ENCODE data around the gene NET1.

The NET1 gene

DNA sequence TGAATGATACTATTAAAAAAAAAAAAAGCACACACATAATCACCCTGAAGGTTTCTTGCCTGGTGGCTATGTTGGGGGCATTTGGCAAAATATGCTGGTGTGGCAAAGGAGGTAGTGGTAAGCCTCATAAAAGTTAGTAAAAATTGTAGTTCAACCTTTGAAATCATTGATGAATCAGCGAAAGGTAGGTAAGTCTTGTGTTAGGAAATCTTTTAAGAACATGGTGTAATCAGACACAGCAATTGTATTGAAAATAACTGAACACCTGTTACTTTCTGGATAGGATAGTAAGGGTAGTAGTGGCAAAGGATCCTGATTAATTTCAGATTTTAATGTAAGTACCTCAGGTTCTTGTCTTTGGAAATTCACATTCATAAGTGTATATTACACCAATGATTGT lies 46.1 kb downstream of the NET1 start:
- Histone ChIP-seq H3K79me2 (ENCODE audit: insufficient read depth, low read length) (no peaks in the 10 kb centered on the region), H3K27me3 (ENCODE audit: insufficient read depth, low read length) (no peaks in the 10 kb centered on the region), H3K27ac (ENCODE audit: low read depth, low read length, poor library complexity, severe bottlenecking) (no peak overlapping the region), H2AFZ (ENCODE audit: low read length) (no peak overlapping the region), H3K9me2 (ENCODE audit: low read depth, low read length) (no peaks in the 10 kb centered on the region), H3K9me3 (ENCODE audit: low read length) (no peaks in the 10 kb centered on the region), H3K36me3 (ENCODE audit: insufficient read depth, low read length) (peaks cover 72% of the 10 kb centered on the region), H4K20me1 (ENCODE audit: insufficient read depth, low read length) (no peaks in the 10 kb centered on the region), H3F3A (ENCODE audit: insufficient read depth, low read length) (no peaks in the 10 kb centered on the region), H3K9ac (ENCODE audit: low read length) (no peak overlapping the region), H3K4me2 (ENCODE audit: low read length) (no peak overlapping the region), H3K4me3 (ENCODE audit: low read depth, low read length, poor library complexity, severe bottlenecking) (no peak overlapping the region), H3K4me1 (ENCODE audit: insufficient read depth, low read length, severe bottlenecking) (no peaks in the 10 kb centered on the region)
- TF ChIP-seq, protein P1, sequence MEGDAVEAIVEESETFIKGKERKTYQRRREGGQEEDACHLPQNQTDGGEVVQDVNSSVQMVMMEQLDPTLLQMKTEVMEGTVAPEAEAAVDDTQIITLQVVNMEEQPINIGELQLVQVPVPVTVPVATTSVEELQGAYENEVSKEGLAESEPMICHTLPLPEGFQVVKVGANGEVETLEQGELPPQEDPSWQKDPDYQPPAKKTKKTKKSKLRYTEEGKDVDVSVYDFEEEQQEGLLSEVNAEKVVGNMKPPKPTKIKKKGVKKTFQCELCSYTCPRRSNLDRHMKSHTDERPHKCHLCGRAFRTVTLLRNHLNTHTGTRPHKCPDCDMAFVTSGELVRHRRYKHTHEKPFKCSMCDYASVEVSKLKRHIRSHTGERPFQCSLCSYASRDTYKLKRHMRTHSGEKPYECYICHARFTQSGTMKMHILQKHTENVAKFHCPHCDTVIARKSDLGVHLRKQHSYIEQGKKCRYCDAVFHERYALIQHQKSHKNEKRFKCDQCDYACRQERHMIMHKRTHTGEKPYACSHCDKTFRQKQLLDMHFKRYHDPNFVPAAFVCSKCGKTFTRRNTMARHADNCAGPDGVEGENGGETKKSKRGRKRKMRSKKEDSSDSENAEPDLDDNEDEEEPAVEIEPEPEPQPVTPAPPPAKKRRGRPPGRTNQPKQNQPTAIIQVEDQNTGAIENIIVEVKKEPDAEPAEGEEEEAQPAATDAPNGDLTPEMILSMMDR (IDR thresholded peaks at IDR 0.05; ENCODE audit: low read length): no peak

DNA sequence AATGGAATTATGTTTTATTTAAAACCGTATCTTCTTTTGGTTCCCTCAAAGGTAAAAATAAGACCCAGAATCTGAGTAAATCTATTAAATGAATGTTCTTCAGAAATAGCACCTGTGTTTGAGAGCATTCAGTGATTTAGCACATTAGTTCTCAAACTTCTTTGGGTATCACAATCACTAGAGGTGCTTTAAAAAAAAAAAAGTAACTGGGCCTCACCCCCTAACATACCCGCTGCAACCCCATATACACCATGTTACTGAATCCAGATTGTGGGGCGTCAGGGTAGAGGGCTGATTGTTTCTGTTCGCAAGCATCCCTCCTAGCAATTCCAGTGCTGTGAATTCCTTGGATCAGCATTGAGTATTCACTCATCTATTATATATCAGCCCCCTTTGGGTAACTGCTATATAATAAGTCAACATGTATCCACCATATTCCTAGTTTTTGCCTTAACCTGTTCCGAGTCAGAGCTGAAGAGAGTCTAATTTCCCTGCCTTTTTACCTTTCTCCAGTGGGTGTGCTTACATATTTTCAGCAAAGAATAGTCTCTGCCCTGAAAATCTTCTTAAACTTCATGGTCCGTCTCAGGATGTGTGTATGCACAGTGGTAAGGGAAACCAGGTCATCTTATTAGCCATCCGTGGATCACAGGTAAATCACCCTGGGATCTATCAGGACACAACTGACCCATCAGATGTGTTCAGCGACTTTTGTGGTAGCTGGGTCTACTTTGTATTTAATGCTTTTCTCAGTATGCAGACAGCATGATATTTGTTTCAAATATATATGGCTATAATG lies 46.8 kb downstream of the NET1 start:
- Histone ChIP-seq H3K4me1 (ENCODE audit: insufficient read depth, low read length, severe bottlenecking) (no peaks in the 10 kb centered on the region), H3K9me3 (ENCODE audit: low read length) (no peaks in the 10 kb centered on the region), H3K4me3 (ENCODE audit: low read depth, low read length, poor library complexity, severe bottlenecking) (no peak overlapping the region), H3K27me3 (ENCODE audit: insufficient read depth, low read length) (no peaks in the 10 kb centered on the region), H4K20me1 (ENCODE audit: insufficient read depth, low read length) (no peaks in the 10 kb centered on the region), H3K36me3 (ENCODE audit: insufficient read depth, low read length) (peaks cover 65% of the 10 kb centered on the region), H3K79me2 (ENCODE audit: insufficient read depth, low read length) (no peaks in the 10 kb centered on the region), H3K27ac (ENCODE audit: low read depth, low read length, poor library complexity, severe bottlenecking) (no peak overlapping the region), H2AFZ (ENCODE audit: low read length) (no peak overlapping the region), H3F3A (ENCODE audit: insufficient read depth, low read length) (no peaks in the 10 kb centered on the region), H3K4me2 (ENCODE audit: low read length) (no peak overlapping the region), H3K9me2 (ENCODE audit: low read depth, low read length) (no peaks in the 10 kb centered on the region), H3K9ac (ENCODE audit: low read length) (no peak overlapping the region)
- TF ChIP-seq, protein P1 (IDR thresholded peaks at IDR 0.05; ENCODE audit: low read length): no peak
- no peak for TF ChIP-seq EZH2 (IDR thresholded peaks at IDR 0.05; ENCODE audit: borderline replicate concordance, low read length)

DNA sequence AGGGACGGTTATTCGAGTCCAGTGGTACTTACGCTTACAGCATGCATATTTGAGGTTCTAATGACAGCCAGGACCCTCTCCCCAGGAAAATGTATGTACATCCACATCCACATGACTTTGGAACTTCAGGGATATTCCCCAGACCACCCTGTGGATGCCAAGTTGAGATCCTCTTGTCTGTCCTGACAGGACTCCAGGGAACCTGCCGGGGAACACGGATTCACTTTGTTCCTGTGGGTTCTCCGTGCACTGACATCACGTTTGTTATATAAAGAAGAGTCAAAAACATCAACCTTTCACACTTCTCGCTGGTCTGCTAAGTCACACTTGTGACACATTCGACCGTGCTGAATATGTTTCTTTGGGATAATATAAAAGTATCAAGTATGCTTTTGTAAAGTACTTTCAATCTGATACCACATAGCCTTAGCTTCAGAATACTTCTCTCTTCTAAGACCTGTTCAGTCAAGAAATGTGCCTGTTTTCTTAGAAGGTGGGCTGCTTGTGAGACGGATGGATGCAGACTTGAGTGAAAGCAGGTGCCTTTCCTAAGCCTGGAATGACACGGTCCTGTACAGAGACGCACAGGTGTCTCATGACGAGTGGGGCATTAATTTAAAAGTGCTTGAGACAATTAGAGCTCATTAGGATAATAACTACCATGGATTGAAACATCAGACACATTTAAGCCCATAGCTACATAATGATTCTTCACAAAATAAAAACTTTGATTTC lies 48.3 kb downstream of the NET1 start:
- Histone ChIP-seq H2AFZ (ENCODE audit: low read length) (no peak overlapping the region), H3K9ac (ENCODE audit: low read length) (no peak overlapping the region), H3K4me3 (ENCODE audit: low read depth, low read length, poor library complexity, severe bottlenecking) (no peak overlapping the region), H3K79me2 (ENCODE audit: insufficient read depth, low read length) (no peaks in the 10 kb centered on the region), H3K27me3 (ENCODE audit: insufficient read depth, low read length) (no peaks in the 10 kb centered on the region), H3K27ac (ENCODE audit: low read depth, low read length, poor library complexity, severe bottlenecking) (no peak overlapping the region), H4K20me1 (ENCODE audit: insufficient read depth, low read length) (no peaks in the 10 kb centered on the region), H3K9me2 (ENCODE audit: low read depth, low read length) (no peaks in the 10 kb centered on the region), H3K36me3 (ENCODE audit: insufficient read depth, low read length) (peaks cover 50% of the 10 kb centered on the region), H3K9me3 (ENCODE audit: low read length) (no peaks in the 10 kb centered on the region), H3F3A (ENCODE audit: insufficient read depth, low read length) (no peaks in the 10 kb centered on the region), H3K4me1 (ENCODE audit: insufficient read depth, low read length, severe bottlenecking) (no peaks in the 10 kb centered on the region), H3K4me2 (ENCODE audit: low read length) (no peak overlapping the region)
- no peak for TF ChIP-seq EZH2 (IDR thresholded peaks at IDR 0.05; ENCODE audit: borderline replicate concordance, low read length)
- TF ChIP-seq, protein P1 (IDR thresholded peaks at IDR 0.05; ENCODE audit: low read length): no peak

Measured in OCI-LY1 (cell line).